Right cardiac atrium (tissue), 5 donors: ENCODE results near the gene DGKE. TPM values are rescaled to one million over a fixed set of nuclear protein-coding genes. Genes with fewer than 3 reads are reported as not detected.
A peak's percentile ranks its signal among the peaks of the same experiment; 100 is the strongest.

Source experiments
- ATAC-seq, 2 donors: fragments of 200-7000 bp; cut with Tn5 transposase; one replicate each; pipeline versions ENCODE4 v1.8.0 to v1.9.1; 2020; ENCODE audit warnings: moderate library complexity in 2 of 2, mild to moderate bottlenecking in 1 of 2
- DNase-seq, 3 donors: peaks; one replicate each; pipeline ENCODE4 v3.0.0-alpha.2; 2020
- H3K27ac ChIP-seq: one replicate; pipeline ENCODE4 v1.5.1; 2013; ENCODE audit warnings: mild to moderate bottlenecking, low read length, control low read depth, moderate library complexity
- H3K27me3 ChIP-seq: one replicate; pipeline ENCODE4 v1.6.1; 2013; ENCODE audit not compliant: control insufficient read depth, insufficient read depth
- H3K4me1 ChIP-seq: one replicate; pipeline ENCODE4 v1.6.1; 2013; ENCODE audit warnings: low read length; ENCODE audit not compliant: control insufficient read depth, insufficient read depth
- H3K4me3 ChIP-seq: one replicate; pipeline ENCODE4 v1.5.1; 2013; ENCODE audit warnings: low read length, control low read depth
- H3K9me3 ChIP-seq: one replicate; pipeline ENCODE4 v1.6.1; 2013; ENCODE audit warnings: low read length; ENCODE audit not compliant: control insufficient read depth
- WGBS: extraction: QIAGEN DNeasy Blood & Tissue Kit; methylation state at CpG from one replicate; pipeline ENCODE4 v1.1.7; 2013; 5-methylcytosine and 5-hydroxymethylcytosine counted together
- intact Hi-C, 4 donors: fragments of 100-400 bp; cut with DNase I; formaldehyde crosslinking; loops; one replicate each; pipeline versions ENCODE4 v1.11.0 to v1.14.0; 2022 to 2023
- polyA plus RNA-seq: library from polyadenylated mRNA; stranded (reverse); fragments of 200-250 nt; gene quantifications from one replicate; pipeline ENCODE4 v1.2.3, GENCODE V29; 2013
- total RNA-seq, 4 donors: library from RNA; stranded (reverse); fragmentation: NEBNext Ultra II Directional; extraction: Animal tissue kit (Norgen Biotek cat#: 25700); gene quantifications; one replicate each; pipeline ENCODE4 v1.2.1, GENCODE V29; 2021
- donor health status: healthy with polysubstance abuse.
- donor health status: DM: no; HTN: yes; CAD: no.
- donor health status: DM: no; HTN: no; CAD: no.
- donor health status: DM: no; HTN: yes; CAD: no; lungs with severe emphysema.
- donor health status: DM: yes; HTN: yes; CAD: no.

The DGKE gene
- total and polyA plus RNA-seq, 5 donors, result 2.4 to 6.0 (median 5.6) TPM

DNA sequence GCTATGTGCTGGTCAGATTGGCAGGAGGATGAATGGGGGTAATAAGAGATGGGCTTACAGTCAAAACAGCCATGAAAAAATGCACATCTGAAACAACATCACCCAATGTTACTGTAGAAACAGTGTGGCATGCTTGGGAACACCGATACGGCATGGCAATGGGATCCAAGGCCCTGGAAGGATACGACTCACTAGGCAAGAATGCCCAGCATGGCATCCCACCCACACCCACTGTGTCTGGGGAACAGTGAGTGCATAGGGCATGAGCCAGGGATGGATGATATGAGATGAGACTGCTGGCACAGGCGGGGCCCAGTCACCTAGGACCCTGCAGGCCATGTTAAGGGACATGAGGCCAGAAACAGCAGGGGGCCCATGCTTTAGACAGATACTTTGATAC lies 68.4 kb downstream of the DGKE start:
- 93% methylated on average over 4 of the region's 4 CpGs for WGBS
- no peaks in the 10 kb centered on the region for H3K4me1 ChIP-seq
- no peaks in the 10 kb centered on the region for H3K27me3 ChIP-seq
- intact Hi-C loops, result loop anchor here in 1 of 4 donors (10.0 kb wide), 1 partner anchor 58 kb away; no protein-coding TSS in a partner anchor
- H3K4me3 ChIP-seq, result no peak overlapping the region
- no peak overlapping the region for H3K27ac ChIP-seq
- peak; percentile 9 to 24 for ATAC-seq
- no peaks in the 10 kb centered on the region for H3K9me3 ChIP-seq
- no peak for DNase-seq

DNA sequence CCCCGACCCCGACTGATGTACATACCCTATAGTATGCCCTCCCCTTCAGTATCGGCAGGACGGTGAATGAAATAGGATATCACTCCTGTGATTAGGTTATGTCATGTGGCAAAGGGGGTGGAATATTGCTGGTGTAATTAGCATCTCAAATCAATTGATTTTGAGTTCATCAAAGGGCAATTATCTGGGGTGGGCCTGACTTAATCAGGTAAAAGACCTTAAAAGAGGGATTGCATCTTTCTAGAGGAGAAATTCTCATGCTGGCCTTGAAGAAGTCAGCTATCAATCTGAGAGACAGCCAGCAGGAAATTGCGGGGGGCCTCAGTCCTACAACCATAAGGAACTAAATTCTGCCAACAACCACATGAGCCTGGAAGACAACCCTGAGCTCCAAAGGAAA lies 69.6 kb downstream of the DGKE start:
- WGBS, result 95% methylated on average over 5 of the region's 5 CpGs
- intact Hi-C loops, result loop anchor here in 1 of 4 donors (10.0 kb wide), 1 partner anchor 59 kb away; no protein-coding TSS in a partner anchor

GRCh38 chr17:56908001-56908542 lies 74.1 kb downstream of the DGKE start:
- H3K9me3 ChIP-seq, result no peaks in the 10 kb centered on the region
- DNase-seq, result peak; percentile 64 to 88 (median 84)
- 69% methylated on average over 9 of the region's 9 CpGs for WGBS
- H3K4me1 ChIP-seq, result peaks cover 6% of the 10 kb centered on the region
- no peak overlapping the region for H3K27ac ChIP-seq
- no peaks in the 10 kb centered on the region for H3K27me3 ChIP-seq
- intact Hi-C loops, result loop anchor here in 1 of 4 donors (10.0 kb wide), 1 partner anchor 63 kb away; no protein-coding TSS in a partner anchor
- H3K4me3 ChIP-seq, result no peak overlapping the region
- peak; percentile 31 to 34 for ATAC-seq

More for the DNA sequence above, 69.6 kb downstream of the DGKE start:
- Histone ChIP-seq H3K4me3 (no peak overlapping the region), H3K9me3 (no peaks in the 10 kb centered on the region), H3K27ac (no peak overlapping the region), H3K27me3 (no peaks in the 10 kb centered on the region), H3K4me1 (no peaks in the 10 kb centered on the region)
- DNase-seq, result no peak
- ATAC-seq, result no peak

GRCh38 chr17:56909742-56910508 lies 76.0 kb downstream of the DGKE start:
- ATAC-seq, result peak; percentile 44 to 62
- Histone ChIP-seq H3K9me3 (no peaks in the 10 kb centered on the region), H3K4me1 (peaks cover 6% of the 10 kb centered on the region), H3K4me3 (no peak overlapping the region), H3K27me3 (no peaks in the 10 kb centered on the region), H3K27ac (peak overlapping the region; percentile 66)
- peak; percentile 61 to 76 (median 64) for DNase-seq
- intact Hi-C loops, result loop anchor here in 2 of 4 donors (5.0 to 10.0 kb wide), 2 partner anchors 65 to 78 kb away; partner anchors contain the start of genes C17orf67 (in 1 of the 2) and DGKE (in 1 of the 2)
- WGBS, result 52% methylated on average over 6 of the region's 6 CpGs

- H3K27ac ChIP-seq, result peak overlapping the region; percentile 66
- no peak for DNase-seq
- WGBS, result 73% methylated on average over 7 of the region's 7 CpGs
- no peaks in the 10 kb centered on the region for H3K9me3 ChIP-seq
- no peak overlapping the region for H3K4me3 ChIP-seq
- no peaks in the 10 kb centered on the region for H3K27me3 ChIP-seq
- no peak for ATAC-seq
- H3K4me1 ChIP-seq, result peaks cover 7% of the 10 kb centered on the region
- intact Hi-C loops, result loop anchor here in 1 of 4 donors (5.0 kb wide), 1 partner anchor 78 kb away; the partner anchor contains the start of genes C17orf67 and DGKE
These were observed 76.7 kb downstream of the DGKE start for GRCh38 chr17:56910509-56911235.

DNA sequence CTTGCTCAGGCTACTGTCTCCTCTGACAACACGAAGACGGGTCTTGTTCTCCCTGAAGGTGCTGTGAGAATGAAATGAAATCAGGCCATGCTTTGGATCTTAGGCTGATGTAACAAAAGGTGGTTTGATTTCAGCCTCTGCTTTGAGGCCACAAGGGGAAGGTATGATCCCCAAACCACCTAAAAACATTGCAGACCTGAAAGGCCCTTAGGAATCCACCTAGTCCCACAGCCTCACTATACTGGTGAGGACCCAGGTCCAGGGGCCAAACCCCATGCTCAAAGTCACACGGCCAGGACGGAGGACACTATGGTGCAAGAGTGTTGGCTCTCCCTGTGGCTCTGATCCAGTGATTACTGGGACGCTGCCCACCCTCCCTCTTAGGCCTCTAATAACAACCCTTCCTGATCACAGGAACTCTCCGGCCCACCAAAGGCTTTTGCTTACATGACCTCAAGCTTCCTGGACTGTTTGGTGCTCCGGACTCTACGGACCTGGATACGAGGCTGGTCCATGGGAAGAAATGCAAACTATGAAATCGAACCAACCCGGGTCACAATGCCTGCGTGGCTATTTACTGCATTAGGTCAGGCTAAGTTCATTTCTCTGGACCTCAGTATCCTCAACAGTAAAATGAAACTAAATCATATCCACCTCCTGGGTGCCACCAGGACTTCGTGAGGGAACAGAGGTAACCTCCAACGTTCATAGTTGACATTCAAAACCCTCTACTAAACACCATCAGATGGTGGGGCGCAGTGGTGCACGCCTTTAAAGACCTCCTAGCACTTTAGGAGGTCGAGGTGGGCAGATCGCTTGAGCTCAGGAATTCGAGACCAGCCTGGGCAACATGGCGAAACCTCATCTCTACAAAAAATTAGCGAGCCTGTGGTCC lies 78.4 kb downstream of the DGKE start:
- WGBS, result 51% methylated on average over 21 of the region's 21 CpGs
- no peaks in the 10 kb centered on the region for H3K9me3 ChIP-seq
- intact Hi-C loops, result loop anchor here in 1 of 4 donors (5.0 kb wide), 1 partner anchor 80 kb away; the partner anchor contains the start of genes C17orf67 and DGKE
- peak overlapping the region; percentile 80 for H3K27ac ChIP-seq
- peaks cover 9% of the 10 kb centered on the region for H3K4me1 ChIP-seq
- peak overlapping the region; percentile 94 for H3K4me3 ChIP-seq
- no peaks in the 10 kb centered on the region for H3K27me3 ChIP-seq
- ATAC-seq, result peak in 1 of 2 donors; percentile 5
- DNase-seq, result peak; percentile 71 to 85 (median 76)

DNA sequence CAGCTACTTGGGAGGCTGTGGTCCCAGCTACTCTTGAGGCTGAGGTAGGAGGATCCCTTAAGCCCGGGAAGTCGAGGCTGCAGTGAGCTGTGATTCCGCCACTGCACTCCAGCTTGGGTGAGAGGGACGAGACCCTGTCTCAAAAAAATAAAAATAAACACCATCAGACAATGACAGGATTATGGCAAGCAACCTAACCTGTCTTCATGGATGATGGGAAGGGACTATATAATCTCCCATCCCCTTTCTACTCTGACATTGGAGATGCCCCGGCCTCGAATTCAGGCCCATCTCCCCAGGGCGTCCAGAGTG lies 79.0 kb downstream of the DGKE start:
- H3K4me1 ChIP-seq, result peaks cover 9% of the 10 kb centered on the region
- 28% methylated on average over 7 of the region's 7 CpGs for WGBS
- ATAC-seq, result no peak
- intact Hi-C loops, result loop anchor here in 1 of 4 donors (5.0 kb wide), 1 partner anchor 81 kb away; the partner anchor contains the start of genes C17orf67 and DGKE
- H3K27ac ChIP-seq, result peak overlapping the region; percentile 80
- no peak for DNase-seq
- H3K4me3 ChIP-seq, result peak overlapping the region; percentile 94
- no peaks in the 10 kb centered on the region for H3K9me3 ChIP-seq
- H3K27me3 ChIP-seq, result no peaks in the 10 kb centered on the region

GRCh38 chr17:56913353-56913866 lies 79.5 kb downstream of the DGKE start:
- Histone ChIP-seq H3K27ac (peak overlapping the region; percentile 69), H3K4me3 (peak overlapping the region; percentile 94), H3K9me3 (no peaks in the 10 kb centered on the region), H3K4me1 (peaks cover 9% of the 10 kb centered on the region), H3K27me3 (no peaks in the 10 kb centered on the region)
- DNase-seq (no peak), ATAC-seq (peak; percentile 22 to 44)
- WGBS, result 2% methylated on average over 44 of the region's 44 CpGs
- intact Hi-C loops, result loop anchor here in 1 of 4 donors (5.0 kb wide), 1 partner anchor 81 kb away; the partner anchor contains the start of genes C17orf67 and DGKE

GRCh38 chr17:56913867-56914580 lies 80.1 kb downstream of the DGKE start, which contains the start of gene TRIM25:
TRIM25 (minus strand) TSS chr17:56914049; CDS start chr17:56913988, 61 bp downstream.
- Histone ChIP-seq H3K27ac (peak within 1 kb of the TSS; percentile 93), H3K4me1 (peaks cover 9% of the 10 kb centered on the region), H3K4me3 (peak within 1 kb of the TSS; percentile 94), H3K27me3 (no peaks in the 10 kb centered on the region), H3K9me3 (no peaks in the 10 kb centered on the region)
- peak; percentile 92 to 95 for ATAC-seq
- under 1% methylated on average over 58 of the region's 58 CpGs for whole genome bisulfite sequencing
- intact Hi-C loops, result loop anchor here in 1 of 4 donors (5.0 kb wide), 1 partner anchor 82 kb away; the partner anchor contains the start of genes C17orf67 and DGKE
- DNase-seq, result peak; percentile 90 to 97 (median 96)
